HepG2 (cell line): Measurements from ENCODE around the gene TRERF1. TPM values are rescaled to one million over a fixed set of nuclear protein-coding genes. Genes with fewer than 3 reads are reported as not detected.
A peak's percentile ranks its signal among the peaks of the same experiment; 100 is the strongest.

Experiments used
- ARHGAP35 ChIP-seq: sonication (generic); formaldehyde crosslinking; IDR thresholded peaks from 2 replicates; pipeline ENCODE4 v1.9.0; 2022; ENCODE audit warnings: mild to moderate bottlenecking, inconsistent platforms, moderate library complexity, missing genetic modification reagents, borderline replicate concordance
- ARID5B ChIP-seq: IDR thresholded peaks from 2 replicates; pipeline ENCODE4 v1.4.0; 2020; ENCODE audit warnings: mild to moderate bottlenecking, missing genetic modification reagents
- ATF7-NPFF ChIP-seq: sonication (generic); formaldehyde crosslinking; IDR thresholded peaks from 2 replicates; pipeline ENCODE4 v1.8.1; 2023; ENCODE audit warnings: mild to moderate bottlenecking, low read depth, missing genetic modification reagents, moderate library complexity
- CEBPB ChIP-seq: IDR thresholded peaks from 2 replicates; pipeline ENCODE4 v1.6.1; 2011; ENCODE audit warnings: low read depth, low read length, improper control_type of control experiment, borderline replicate concordance
- HIC2 ChIP-seq: sonication (generic); formaldehyde crosslinking; IDR thresholded peaks from 2 replicates; pipeline ENCODE4 v1.9.0; 2022; ENCODE audit warnings: low read depth, missing genetic modification reagents
- POGZ ChIP-seq: sonication (generic); formaldehyde crosslinking; IDR thresholded peaks from 2 replicates; pipeline ENCODE4 v1.4.0; 2020; ENCODE audit warnings: mild to moderate bottlenecking, missing genetic modification reagents
- SAP130 ChIP-seq: IDR thresholded peaks from 2 replicates; pipeline ENCODE4 v1.6.1; 2016; ENCODE audit warnings: low read depth
- SP4 ChIP-seq: sonication (generic); formaldehyde crosslinking; IDR thresholded peaks from 2 replicates; pipeline ENCODE4 v1.8.1; 2023; ENCODE audit warnings: mild to moderate bottlenecking, missing genetic modification reagents
- THAP11 ChIP-seq: IDR thresholded peaks from 2 replicates; pipeline ENCODE4 v1.6.1; 2016; ENCODE audit warnings: missing biosample characterization, missing genetic modification reagents
- XRCC5 ChIP-seq: fragments of 200-400 bp; formaldehyde crosslinking; optimal IDR thresholded peaks from 2 replicates; pipeline ENCODE3; 2017; ENCODE audit warnings: mild to moderate bottlenecking, low read length
- ZBTB38 ChIP-seq: sonication (generic); formaldehyde crosslinking; IDR thresholded peaks from 2 replicates; pipeline ENCODE4 v1.5.1; 2020; ENCODE audit warnings: mild to moderate bottlenecking, missing genetic modification reagents
- ZBTB7B ChIP-seq: sonication (generic); formaldehyde crosslinking; IDR thresholded peaks from 2 replicates; pipeline ENCODE4 v1.4.0; 2020; ENCODE audit warnings: missing genetic modification reagents
- ZNF12 ChIP-seq: sonication (generic); formaldehyde crosslinking; IDR thresholded peaks from 2 replicates; pipeline ENCODE4 v1.5.0; 2020; ENCODE audit warnings: missing genetic modification reagents
- ZNF562 ChIP-seq: sonication (generic); formaldehyde crosslinking; IDR thresholded peaks from 2 replicates; pipeline ENCODE4 v1.8.0; 2022; ENCODE audit warnings: missing genetic modification reagents, borderline replicate concordance
- ZNF574 ChIP-seq: sonication (generic); formaldehyde crosslinking; IDR thresholded peaks from 2 replicates; pipeline ENCODE4 v1.4.0; 2020; ENCODE audit warnings: missing genetic modification reagents
- ZNF687 ChIP-seq: sonication (generic); formaldehyde crosslinking; IDR thresholded peaks from 2 replicates; pipeline ENCODE4 v1.5.1; 2020; ENCODE audit warnings: mild to moderate bottlenecking, missing genetic modification reagents, moderate library complexity
- polyA plus RNA-seq, 8 experiments: library from polyadenylated mRNA; depleted of rRNA in 3 of 8; stranded (reverse) in 7 of 8; unstranded in 1 of 8; fragments of >200 nt; fragmentation: Illumina TruSeq in 4 of 8; extraction: Trizol in 4 of 8; gene quantifications; 2 replicates each; pipeline versions ENCODE4 v1.2.1 to v1.2.3, GENCODE V29; 2011 to 2016; ENCODE audit warnings: low read depth in 4 of 8, missing spikeins in 1 of 8, mixed read lengths in 1 of 8; ENCODE audit not compliant: insufficient read depth in 1 of 8
- total RNA-seq, 5 experiments: library from RNA; depleted of rRNA; stranded (reverse); fragments of >200 nt; fragmentation: Illumina TruSeq; extraction: Trizol; gene quantifications; 2 replicates each; pipeline ENCODE4 v1.2.3, GENCODE V29; 2016; ENCODE audit warnings: low read depth in 1 of 5

TRERF1 gene
- total and polyA plus RNA-seq, 2 of the 13 experiments (the other 11 are each of a cell fraction or from before 2014, with no cell fraction given), result 0.02 TPM; not detected in 1

GRCh38 chr6:42197555-42198362 lies 254.0 kb downstream of the TRERF1 start (continued):
- TF ChIP-seq ARID5B (CRISPR knock-in tag), result peak; percentile 90
- peak; percentile 47 for TF ChIP-seq ZNF574 (CRISPR knock-in tag)
- peak; percentile 67 for TF ChIP-seq POGZ (CRISPR knock-in tag)
- no peak for TF ChIP-seq ZNF562 (CRISPR knock-in tag)
- TF ChIP-seq HIC2, result peak; percentile 96
- peak; percentile 94 for TF ChIP-seq XRCC5
- TF ChIP-seq SAP130 (CRISPR knock-in tag), result peak; percentile 78
- TF ChIP-seq ZNF12 (CRISPR knock-in tag), result no peak; the same call in 1 of the 2 replicates
- no peak for TF ChIP-seq ATF7-NPFF
- TF ChIP-seq ZBTB38 (CRISPR knock-in tag), result peak; percentile 84
- TF ChIP-seq ZBTB7B (CRISPR knock-in tag), result peak; percentile 34; the same call in 1 of the 2 replicates
- 0 out of 2 replicates have a peak, but pooled peaks have one; percentile 25 for TF ChIP-seq SP4 (CRISPR knock-in tag)
- TF ChIP-seq THAP11, result 0 out of 2 replicates have a peak, but pooled peaks have one; percentile 16
- TF ChIP-seq ARHGAP35 (CRISPR knock-in tag), result 0 out of 2 replicates have a peak, but pooled peaks have one; percentile 35
- peak; percentile 5; the same call in 1 of the 2 replicates for TF ChIP-seq ZNF687 (CRISPR knock-in tag)
- peak; percentile 1; the same call in 1 of the 2 replicates for TF ChIP-seq CEBPB
